GM21367 (cell line): ENCODE data around the gene SDK1.
"Not testable (repeated sequence)": the region's sequence is repeated elsewhere in the genome, so short reads cannot be mapped to it uniquely, and the experiment has no call there.

Experiments used
- ATAC-seq: cut with Tn5 transposase; IDR thresholded peaks from one replicate; pipeline ENCODE4 v1.9.1; 2021; ENCODE audit not compliant: unreplicated experiment

Gene SDK1

GRCh38 chr7:4308205-4308590 is 1007.1 kb downstream of the SDK1 start:
- ATAC-seq, result no peak

DNA sequence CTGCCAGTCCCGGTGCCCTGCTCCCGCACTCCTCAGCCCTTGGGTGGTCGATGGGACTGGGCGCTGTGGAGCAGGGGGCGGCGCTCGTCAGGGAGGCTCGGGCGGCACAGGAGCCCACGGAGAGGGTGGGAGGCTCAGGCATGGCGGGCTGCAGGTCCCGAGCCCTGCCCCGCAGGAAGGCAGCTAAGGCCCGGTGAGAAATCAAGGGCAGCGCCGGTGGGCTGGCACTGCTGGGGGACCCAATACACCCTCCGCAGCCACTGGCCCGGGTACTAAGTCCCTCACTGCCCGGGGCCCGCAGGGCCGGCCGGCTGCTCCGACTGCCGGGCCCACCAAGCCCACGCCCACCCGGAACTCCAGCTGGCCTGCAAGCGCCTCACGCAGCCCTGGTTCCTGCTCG is 1012.9 kb downstream of the SDK1 start:
- ATAC-seq, result not testable (repeated sequence)

GRCh38 chr7:4314316-4314715 is 1013.3 kb downstream of the SDK1 start:
- not testable (repeated sequence) for ATAC-seq
